Tibial nerve (tissue), 4 donors: ENCODE measurements around the gene SWAP70.

Source experiments
- CTCF ChIP-seq, 5 experiments: fragments of 200-600 bp in 3 of 5; fragments of 450-650 bp in 2 of 5; sonication (generic) in 3 of 5; IDR thresholded peaks; one replicate each; pipeline ENCODE4 v1.5.1; 2016 to 2019; ENCODE audit warnings: antibody characterized with exemption in 5 of 5, mild to moderate bottlenecking in 3 of 5, moderate library complexity in 2 of 5
- EP300 ChIP-seq, 2 donors: sonication (generic); formaldehyde crosslinking; IDR thresholded peaks; one replicate each; pipeline ENCODE4 v1.6.1; 2017; ENCODE audit warnings: antibody characterized with exemption in 2 of 2, mild to moderate bottlenecking in 1 of 2
- POLR2A ChIP-seq, 2 donors: fragments of 450-650 bp; IDR thresholded peaks; one replicate each; pipeline ENCODE4 v1.6.1; 2017; ENCODE audit warnings: antibody characterized with exemption in 2 of 2, mild to moderate bottlenecking in 2 of 2, moderate library complexity in 2 of 2

GRCh38 chr11:9722893-9723292 lies 59.0 kb downstream of the SWAP70 start:
- TF ChIP-seq POLR2A (IDR thresholded peaks at IDR 0.05) (no peak), CTCF (IDR thresholded peaks at IDR 0.05) (no peak), EP300 (IDR thresholded peaks at IDR 0.05) (no peak)
